T follicular helper cell (primary cell): ENCODE measurements around the gene DDAH2.
A peak's percentile ranks its signal among the peaks of the same experiment; 100 is the strongest.
"Not testable (repeated sequence)": the region's sequence is repeated elsewhere in the genome, so short reads cannot be mapped to it uniquely, and the experiment has no call there.

Source experiments
- DNase-seq: peaks from one replicate; pipeline ENCODE4 v3.0.0-alpha.2; 2020; ENCODE audit warnings: low read depth

The DDAH2 gene

GRCh38 chr6:31713991-31714684 lies 15.0 kb downstream of the DDAH2 start:
- DNase-seq: no peak

GRCh38 chr6:31713465-31713864 lies 15.6 kb downstream of the DDAH2 start:
- no peak for DNase-seq

- DNase-seq: no peak
These were observed 16.8 kb downstream of the DDAH2 start for GRCh38 chr6:31712296-31712695.

- no peak for DNase-seq
These were observed 17.9 kb downstream of the DDAH2 start for GRCh38 chr6:31711233-31711632.

GRCh38 chr6:31710523-31711219 lies 18.4 kb downstream of the DDAH2 start:
- no peak for DNase-seq

GRCh38 chr6:31709157-31709556 lies 19.9 kb downstream of the DDAH2 start:
- not testable (repeated sequence) for DNase-seq

GRCh38 chr6:31708224-31708623 lies 20.9 kb downstream of the DDAH2 start:
- no peak for DNase-seq

- no peak for DNase-seq
These were observed 21.4 kb downstream of the DDAH2 start for GRCh38 chr6:31707701-31708100.

GRCh38 chr6:31706599-31706998 lies 22.5 kb downstream of the DDAH2 start, which contains the start of gene LY6G6F:
Gene LY6G6F (plus strand): TSS chr6:31706866. CDS start chr6:31706907, 41 bp downstream.
- no peak for DNase-seq

GRCh38 chr6:31705931-31706330 lies 23.2 kb downstream of the DDAH2 start:
- no peak for DNase-seq

GRCh38 chr6:31702819-31703716 lies 26.0 kb downstream of the DDAH2 start, which contains the start of gene ABHD16A:
Gene ABHD16A (minus strand): TSS chr6:31703324. CDS start chr6:31703281, 43 bp downstream.
- peak; percentile 94 for DNase-seq

GRCh38 chr6:31702405-31702818 lies 26.7 kb downstream of the DDAH2 start:
- DNase-seq: no peak

- DNase-seq: no peak
These were observed 27.3 kb downstream of the DDAH2 start for GRCh38 chr6:31701666-31702404.

GRCh38 chr6:31700740-31701401 lies 28.2 kb downstream of the DDAH2 start:
- DNase-seq: no peak

GRCh38 chr6:31697555-31697954 lies 31.5 kb downstream of the DDAH2 start:
- no peak for DNase-seq

GRCh38 chr6:31693535-31693934 lies 35.6 kb downstream of the DDAH2 start:
- no peak for DNase-seq

- DNase-seq: no peak
These were observed 36.2 kb downstream of the DDAH2 start for GRCh38 chr6:31692886-31693285.

GRCh38 chr6:31692353-31692752 lies 36.7 kb downstream of the DDAH2 start:
- no peak for DNase-seq

- DNase-seq: no peak
These were observed 37.5 kb downstream of the DDAH2 start for GRCh38 chr6:31691564-31692108.

GRCh38 chr6:31691078-31691463 lies 38.0 kb downstream of the DDAH2 start:
- DNase-seq: no peak
